Ascending aorta (tissue), 2 donors: ENCODE data around the gene RAMP1. TPM values are rescaled to one million over a fixed set of nuclear protein-coding genes. Genes with fewer than 3 reads are reported as not detected.

Source experiments
- DNase-seq, 2 donors: peaks; one replicate each; pipeline ENCODE4 v3.0.0-alpha.2; 2019; ENCODE audit warnings: low spot score in 2 of 2
- H3K27ac ChIP-seq, 2 donors: fragments of 200-600 bp; sonication (generic); one replicate each; pipeline ENCODE4 v1.5.1; 2016 to 2017; ENCODE audit warnings: mild to moderate bottlenecking in 1 of 2
- H3K27me3 ChIP-seq: fragments of 200-600 bp; sonication (generic); one replicate; pipeline ENCODE4 v1.5.1; 2017
- H3K36me3 ChIP-seq, 2 donors: fragments of 200-600 bp; sonication (generic); one replicate each; pipeline ENCODE4 v1.5.1; 2016
- H3K4me1 ChIP-seq, 2 donors: fragments of 200-600 bp; sonication (generic); one replicate each; pipeline ENCODE4 v1.5.1; 2016 to 2017; ENCODE audit warnings: mild to moderate bottlenecking in 1 of 2
- H3K4me3 ChIP-seq, 2 donors: fragments of 200-600 bp; sonication (generic); one replicate each; pipeline ENCODE4 v1.5.1; 2016 to 2017; ENCODE audit warnings: mild to moderate bottlenecking in 1 of 2
- H3K9me3 ChIP-seq, 2 donors: fragments of 200-600 bp; sonication (generic); one replicate each; pipeline ENCODE4 v1.5.1; 2016
- intact Hi-C: fragments of 100-400 bp; cut with DNase I; formaldehyde crosslinking; loops from one replicate; pipeline ENCODE4 v1.15.1; 2023
- total RNA-seq: library from RNA; depleted of rRNA; stranded (reverse); fragments of >200 nt; gene quantifications from one replicate; pipeline ENCODE4 v1.1.0, GENCODE V29; 2016
- TF ChIP-seq, protein P1 (sequence below), 3 experiments: fragments of 200-600 bp in 2 of 3; fragments of 450-650 bp in 1 of 3; sonication (generic) in 2 of 3; IDR thresholded peaks; one replicate each; pipeline ENCODE4 v1.5.1; 2016 to 2019; ENCODE audit warnings: antibody characterized with exemption in 3 of 3, mild to moderate bottlenecking in 1 of 3, moderate library complexity in 1 of 3

The RAMP1 gene
- total RNA-seq, 1 donor from 2014 or later = 191 TPM

GRCh38 chr2:237870754-237871651 lies 11.6 kb downstream of the RAMP1 start:
- intact Hi-C loops = no loop called here
- H3K4me3 ChIP-seq = peak overlapping the region in 1 of 2 donors; percentile 2
- H3K9me3 ChIP-seq = no peaks in the 10 kb centered on the region
- H3K36me3 ChIP-seq = peaks cover 3 to 9% of the 10 kb centered on the region in 2 donors
- peak in 1 of 2 donors; percentile 60 for DNase-seq
- H3K27ac ChIP-seq = peak overlapping the region; percentile 75 to 98
- TF ChIP-seq, protein P1, sequence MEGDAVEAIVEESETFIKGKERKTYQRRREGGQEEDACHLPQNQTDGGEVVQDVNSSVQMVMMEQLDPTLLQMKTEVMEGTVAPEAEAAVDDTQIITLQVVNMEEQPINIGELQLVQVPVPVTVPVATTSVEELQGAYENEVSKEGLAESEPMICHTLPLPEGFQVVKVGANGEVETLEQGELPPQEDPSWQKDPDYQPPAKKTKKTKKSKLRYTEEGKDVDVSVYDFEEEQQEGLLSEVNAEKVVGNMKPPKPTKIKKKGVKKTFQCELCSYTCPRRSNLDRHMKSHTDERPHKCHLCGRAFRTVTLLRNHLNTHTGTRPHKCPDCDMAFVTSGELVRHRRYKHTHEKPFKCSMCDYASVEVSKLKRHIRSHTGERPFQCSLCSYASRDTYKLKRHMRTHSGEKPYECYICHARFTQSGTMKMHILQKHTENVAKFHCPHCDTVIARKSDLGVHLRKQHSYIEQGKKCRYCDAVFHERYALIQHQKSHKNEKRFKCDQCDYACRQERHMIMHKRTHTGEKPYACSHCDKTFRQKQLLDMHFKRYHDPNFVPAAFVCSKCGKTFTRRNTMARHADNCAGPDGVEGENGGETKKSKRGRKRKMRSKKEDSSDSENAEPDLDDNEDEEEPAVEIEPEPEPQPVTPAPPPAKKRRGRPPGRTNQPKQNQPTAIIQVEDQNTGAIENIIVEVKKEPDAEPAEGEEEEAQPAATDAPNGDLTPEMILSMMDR (IDR thresholded peaks at IDR 0.05) = no peak
- peaks cover 31 to 87% of the 10 kb centered on the region in 2 donors for H3K4me1 ChIP-seq
- H3K27me3 ChIP-seq = no peaks in the 10 kb centered on the region

- H3K4me1 ChIP-seq = peaks cover 31 to 81% of the 10 kb centered on the region in 2 donors
- TF ChIP-seq, protein P1 (IDR thresholded peaks at IDR 0.05) = no peak
- H3K4me3 ChIP-seq = no peak overlapping the region
- DNase-seq = peak in 1 of 2 donors; percentile 59
- no peaks in the 10 kb centered on the region for H3K9me3 ChIP-seq
- H3K27ac ChIP-seq = peak overlapping the region; percentile 75 to 98
- H3K36me3 ChIP-seq = peaks cover 4 to 16% of the 10 kb centered on the region in 2 donors
- intact Hi-C loops = no loop called here
- no peaks in the 10 kb centered on the region for H3K27me3 ChIP-seq
Observed at GRCh38 chr2:237872178-237872887, 12.9 kb downstream of the RAMP1 start.

- intact Hi-C loops = no loop called here
- Histone ChIP-seq H3K36me3 (peaks cover 15 to 27% of the 10 kb centered on the region in 2 donors), H3K4me1 (peaks cover 31 to 75% of the 10 kb centered on the region in 2 donors), H3K9me3 (no peaks in the 10 kb centered on the region), H3K4me3 (peak overlapping the region in 1 of 2 donors; percentile 7), H3K27me3 (no peaks in the 10 kb centered on the region), H3K27ac (peak overlapping the region; percentile 75 to 98)
- peak in 1 of 2 donors; percentile 62 for DNase-seq
- TF ChIP-seq, protein P1 (IDR thresholded peaks at IDR 0.05) = no peak
Observed at GRCh38 chr2:237873421-237873831, 14.0 kb downstream of the RAMP1 start.

DNA sequence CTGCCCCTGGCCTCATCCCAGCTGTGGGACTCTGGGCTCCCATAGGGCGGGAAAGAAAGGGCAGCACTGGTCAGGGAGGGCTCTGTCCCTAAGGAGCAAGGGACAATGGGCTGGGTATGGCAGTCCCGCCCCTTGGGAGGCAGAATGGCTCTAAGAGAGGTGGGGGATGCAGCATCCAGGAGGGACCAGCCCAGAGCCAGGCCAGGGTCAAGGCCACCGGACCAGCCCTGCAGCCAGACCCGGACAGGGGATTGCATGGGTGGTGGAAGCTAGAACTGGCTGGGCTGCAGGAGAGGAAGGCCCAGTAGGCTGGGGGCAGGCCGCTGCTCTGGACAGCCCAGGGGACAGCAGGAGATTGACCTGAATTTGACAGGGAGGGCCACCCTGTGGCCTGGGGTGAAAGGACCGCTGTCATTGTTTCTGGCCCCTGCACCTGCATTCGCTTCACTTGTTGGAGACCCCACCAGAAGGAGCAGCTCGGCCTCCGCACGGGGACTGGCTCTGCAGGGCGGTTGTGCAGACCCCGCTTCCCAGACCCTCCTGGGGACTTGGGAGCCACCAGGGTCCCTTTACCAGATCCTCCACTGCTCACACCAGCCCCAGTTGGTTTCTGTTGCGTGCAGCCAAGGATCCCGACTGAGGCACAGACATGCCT lies 14.6 kb downstream of the RAMP1 start:
- Histone ChIP-seq H3K4me1 (peaks cover 31 to 72% of the 10 kb centered on the region in 2 donors), H3K36me3 (peaks cover 15 to 30% of the 10 kb centered on the region in 2 donors), H3K27me3 (no peaks in the 10 kb centered on the region), H3K27ac (peak overlapping the region; percentile 75 to 98), H3K9me3 (no peaks in the 10 kb centered on the region), H3K4me3 (peak overlapping the region in 1 of 2 donors; percentile 30)
- TF ChIP-seq, protein P1 (IDR thresholded peaks at IDR 0.05) = no peak
- intact Hi-C loops = no loop called here
- DNase-seq = peak in 1 of 2 donors; percentile 62

DNA sequence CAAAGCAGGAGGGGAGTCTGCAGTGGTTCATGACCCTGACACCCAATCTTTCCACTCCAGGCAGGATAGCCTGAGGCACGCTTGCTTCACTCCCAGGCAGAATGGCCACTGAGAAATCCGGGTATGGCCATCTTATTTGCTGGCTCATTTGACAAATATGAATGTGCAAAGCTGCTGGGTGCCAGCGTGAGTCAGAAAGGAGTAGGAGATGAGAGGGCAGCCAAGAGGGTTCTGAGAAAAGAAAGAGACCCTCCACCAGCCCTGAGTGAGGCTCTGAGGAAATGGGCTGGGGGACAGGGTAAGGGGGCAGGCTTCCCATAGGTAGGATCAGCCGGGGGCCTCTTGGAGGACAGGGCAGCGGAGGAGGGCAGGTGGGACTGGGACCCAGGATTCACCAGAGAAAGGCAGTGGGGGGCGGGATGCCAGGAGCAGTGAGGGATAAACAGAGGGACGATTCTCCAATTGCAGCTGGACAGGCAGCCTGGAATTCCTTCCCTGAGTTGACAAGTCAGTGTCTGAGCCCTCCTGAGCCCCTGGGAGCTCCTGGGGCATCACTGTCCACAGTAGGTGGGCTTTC lies 15.2 kb downstream of the RAMP1 start:
- Histone ChIP-seq H3K27me3 (no peaks in the 10 kb centered on the region), H3K9me3 (no peaks in the 10 kb centered on the region), H3K4me1 (peaks cover 31 to 68% of the 10 kb centered on the region in 2 donors), H3K36me3 (peaks cover 15 to 26% of the 10 kb centered on the region in 2 donors), H3K4me3 (peak overlapping the region in 1 of 2 donors; percentile 30), H3K27ac (peak overlapping the region; percentile 75 to 98)
- TF ChIP-seq, protein P1 (IDR thresholded peaks at IDR 0.05) = no peak
- intact Hi-C loops = no loop called here
- DNase-seq = peak in 1 of 2 donors; percentile 82
